ENCODE measurements around the gene CBLN3. TPM values are rescaled to one million over a fixed set of nuclear protein-coding genes. Genes with fewer than 3 reads are reported as not detected.

The CBLN3 gene
- polyA plus RNA-seq, 1 donor from 2014 or later: not detected

DNA sequence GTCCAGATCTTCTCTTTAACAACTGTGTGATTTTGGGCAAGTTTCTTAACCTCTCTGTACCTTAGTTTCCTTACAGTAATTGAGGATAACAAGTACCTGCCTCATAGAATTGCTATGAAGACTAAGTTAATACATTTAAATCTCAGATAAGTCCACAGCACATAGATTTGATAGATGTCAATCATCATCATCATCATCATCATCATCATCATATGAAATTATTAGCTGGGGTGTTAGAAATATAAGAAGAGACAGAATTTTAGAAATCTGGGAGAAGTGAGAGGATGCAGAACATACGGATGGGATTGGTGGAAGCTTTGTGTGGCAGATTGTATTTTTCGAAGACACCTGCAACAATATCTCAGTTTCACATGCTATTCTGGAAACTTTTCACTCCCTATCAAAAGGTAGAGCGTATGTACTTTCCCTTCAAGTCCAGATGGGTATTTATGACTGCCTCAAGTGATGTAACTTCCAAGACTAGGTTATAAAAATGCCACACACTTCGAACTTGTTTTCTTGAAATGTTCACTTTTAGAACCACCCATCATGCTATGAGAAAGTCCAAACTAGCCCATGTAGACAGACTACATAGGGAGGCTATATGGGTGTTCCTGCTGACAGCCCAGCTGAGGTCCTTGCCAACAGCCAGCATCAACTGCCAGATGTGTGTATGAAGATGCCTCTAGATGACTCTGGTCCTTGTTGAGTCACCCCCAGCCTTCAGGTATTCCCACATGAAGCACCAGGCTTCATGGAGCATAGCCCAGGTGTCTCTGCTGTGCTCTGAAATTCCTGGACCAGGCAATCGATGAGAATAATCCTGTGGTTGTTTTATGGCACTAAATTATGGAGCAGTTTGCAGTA lies 33.8 kb upstream of the CBLN3 start:
- H2AFZ ChIP-seq (ENCODE audit: low read depth, low read length): no peak overlapping the region
- H4K20me1 ChIP-seq (ENCODE audit: insufficient read depth): no peaks in the 10 kb centered on the region
- H3K27me3 ChIP-seq (ENCODE audit: insufficient read depth, low read depth, low read length): no peaks in the 10 kb centered on the region
- H3K4me3 ChIP-seq (ENCODE audit: low read length): no peak overlapping the region
- no peaks in the 10 kb centered on the region for H3K36me3 ChIP-seq (ENCODE audit: insufficient read depth, low read length)
- no peaks in the 10 kb centered on the region for H3K9me3 ChIP-seq (ENCODE audit: low read length)
- no peak overlapping the region for H3K9ac ChIP-seq (ENCODE audit: low read length)
- no peaks in the 10 kb centered on the region for H3K79me2 ChIP-seq (replicated peaks; ENCODE audit: insufficient read depth, low read length)
- H3F3A ChIP-seq (ENCODE audit: insufficient read depth, low read length, poor library complexity, severe bottlenecking): no peaks in the 10 kb centered on the region
- no peak overlapping the region for H3K27ac ChIP-seq (ENCODE audit: low read length)
- no peaks in the 10 kb centered on the region for H3K9me2 ChIP-seq (ENCODE audit: insufficient read depth, low read length)
- TF ChIP-seq, protein P1, sequence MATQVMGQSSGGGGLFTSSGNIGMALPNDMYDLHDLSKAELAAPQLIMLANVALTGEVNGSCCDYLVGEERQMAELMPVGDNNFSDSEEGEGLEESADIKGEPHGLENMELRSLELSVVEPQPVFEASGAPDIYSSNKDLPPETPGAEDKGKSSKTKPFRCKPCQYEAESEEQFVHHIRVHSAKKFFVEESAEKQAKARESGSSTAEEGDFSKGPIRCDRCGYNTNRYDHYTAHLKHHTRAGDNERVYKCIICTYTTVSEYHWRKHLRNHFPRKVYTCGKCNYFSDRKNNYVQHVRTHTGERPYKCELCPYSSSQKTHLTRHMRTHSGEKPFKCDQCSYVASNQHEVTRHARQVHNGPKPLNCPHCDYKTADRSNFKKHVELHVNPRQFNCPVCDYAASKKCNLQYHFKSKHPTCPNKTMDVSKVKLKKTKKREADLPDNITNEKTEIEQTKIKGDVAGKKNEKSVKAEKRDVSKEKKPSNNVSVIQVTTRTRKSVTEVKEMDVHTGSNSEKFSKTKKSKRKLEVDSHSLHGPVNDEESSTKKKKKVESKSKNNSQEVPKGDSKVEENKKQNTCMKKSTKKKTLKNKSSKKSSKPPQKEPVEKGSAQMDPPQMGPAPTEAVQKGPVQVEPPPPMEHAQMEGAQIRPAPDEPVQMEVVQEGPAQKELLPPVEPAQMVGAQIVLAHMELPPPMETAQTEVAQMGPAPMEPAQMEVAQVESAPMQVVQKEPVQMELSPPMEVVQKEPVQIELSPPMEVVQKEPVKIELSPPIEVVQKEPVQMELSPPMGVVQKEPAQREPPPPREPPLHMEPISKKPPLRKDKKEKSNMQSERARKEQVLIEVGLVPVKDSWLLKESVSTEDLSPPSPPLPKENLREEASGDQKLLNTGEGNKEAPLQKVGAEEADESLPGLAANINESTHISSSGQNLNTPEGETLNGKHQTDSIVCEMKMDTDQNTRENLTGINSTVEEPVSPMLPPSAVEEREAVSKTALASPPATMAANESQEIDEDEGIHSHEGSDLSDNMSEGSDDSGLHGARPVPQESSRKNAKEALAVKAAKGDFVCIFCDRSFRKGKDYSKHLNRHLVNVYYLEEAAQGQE (IDR thresholded peaks at IDR 0.05; ENCODE audit: borderline replicate concordance): no peak
- TF ChIP-seq MXI1 (conservative IDR thresholded peaks at IDR 0.05; ENCODE audit: poor library complexity, severe bottlenecking) (no peak), EZH2 (IDR thresholded peaks at IDR 0.05; ENCODE audit: borderline replicate concordance, insufficient read depth, low read length, poor library complexity, severe bottlenecking) (no peak), POLR2AphosphoS5 (IDR thresholded peaks at IDR 0.05) (no peak), SMC3 (conservative IDR thresholded peaks at IDR 0.05; ENCODE audit: poor library complexity) (no peak), EP300 (conservative IDR thresholded peaks at IDR 0.05; ENCODE audit: poor library complexity, severe bottlenecking) (no peak), RAD21 (conservative IDR thresholded peaks at IDR 0.05) (no peak), TAF1 (IDR thresholded peaks at IDR 0.05; ENCODE audit: low read depth) (no peak)
- TF ChIP-seq, protein P2, sequence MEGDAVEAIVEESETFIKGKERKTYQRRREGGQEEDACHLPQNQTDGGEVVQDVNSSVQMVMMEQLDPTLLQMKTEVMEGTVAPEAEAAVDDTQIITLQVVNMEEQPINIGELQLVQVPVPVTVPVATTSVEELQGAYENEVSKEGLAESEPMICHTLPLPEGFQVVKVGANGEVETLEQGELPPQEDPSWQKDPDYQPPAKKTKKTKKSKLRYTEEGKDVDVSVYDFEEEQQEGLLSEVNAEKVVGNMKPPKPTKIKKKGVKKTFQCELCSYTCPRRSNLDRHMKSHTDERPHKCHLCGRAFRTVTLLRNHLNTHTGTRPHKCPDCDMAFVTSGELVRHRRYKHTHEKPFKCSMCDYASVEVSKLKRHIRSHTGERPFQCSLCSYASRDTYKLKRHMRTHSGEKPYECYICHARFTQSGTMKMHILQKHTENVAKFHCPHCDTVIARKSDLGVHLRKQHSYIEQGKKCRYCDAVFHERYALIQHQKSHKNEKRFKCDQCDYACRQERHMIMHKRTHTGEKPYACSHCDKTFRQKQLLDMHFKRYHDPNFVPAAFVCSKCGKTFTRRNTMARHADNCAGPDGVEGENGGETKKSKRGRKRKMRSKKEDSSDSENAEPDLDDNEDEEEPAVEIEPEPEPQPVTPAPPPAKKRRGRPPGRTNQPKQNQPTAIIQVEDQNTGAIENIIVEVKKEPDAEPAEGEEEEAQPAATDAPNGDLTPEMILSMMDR (IDR thresholded peaks at IDR 0.05; ENCODE audit: poor library complexity, severe bottlenecking): no peak
- H3K4me2 ChIP-seq (ENCODE audit: low read length): no peak overlapping the region

DNA sequence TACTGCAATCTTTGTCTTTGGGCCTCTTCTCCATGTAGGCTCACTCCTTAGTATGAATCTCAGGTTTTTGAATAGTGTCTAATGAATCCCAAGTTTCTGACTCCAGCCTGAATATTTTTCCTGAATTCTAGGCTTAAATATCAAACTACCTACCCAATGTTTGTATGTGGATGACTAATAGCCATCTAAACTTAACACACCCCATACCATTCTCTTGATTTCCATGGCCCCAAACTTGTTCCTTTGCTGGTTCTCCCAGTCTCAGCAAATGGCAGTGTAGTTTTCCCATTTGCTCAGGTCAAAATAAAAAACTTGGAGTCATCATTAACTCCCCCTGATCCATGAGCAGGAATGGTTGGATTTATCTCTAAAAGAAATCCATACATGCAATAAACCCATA lies 31.9 kb upstream of the CBLN3 start:
- Histone ChIP-seq H3K27me3 (ENCODE audit: insufficient read depth, low read depth, low read length) (no peaks in the 10 kb centered on the region), H4K20me1 (ENCODE audit: insufficient read depth) (no peaks in the 10 kb centered on the region), H3K79me2 (replicated peaks; ENCODE audit: insufficient read depth, low read length) (no peaks in the 10 kb centered on the region), H3K27ac (ENCODE audit: low read length) (no peak overlapping the region), H3K9ac (ENCODE audit: low read length) (no peak overlapping the region), H3K9me3 (ENCODE audit: low read length) (no peaks in the 10 kb centered on the region), H3F3A (ENCODE audit: insufficient read depth, low read length, poor library complexity, severe bottlenecking) (no peaks in the 10 kb centered on the region), H3K4me3 (ENCODE audit: low read length) (no peak overlapping the region), H2AFZ (ENCODE audit: low read depth, low read length) (no peak overlapping the region), H3K9me2 (ENCODE audit: insufficient read depth, low read length) (no peaks in the 10 kb centered on the region), H3K4me2 (ENCODE audit: low read length) (no peak overlapping the region), H3K36me3 (ENCODE audit: insufficient read depth, low read length) (no peaks in the 10 kb centered on the region)
- TF ChIP-seq POLR2AphosphoS5 (IDR thresholded peaks at IDR 0.05) (no peak), SMC3 (conservative IDR thresholded peaks at IDR 0.05; ENCODE audit: poor library complexity) (no peak), EP300 (conservative IDR thresholded peaks at IDR 0.05; ENCODE audit: poor library complexity, severe bottlenecking) (no peak), EZH2 (IDR thresholded peaks at IDR 0.05; ENCODE audit: borderline replicate concordance, insufficient read depth, low read length, poor library complexity, severe bottlenecking) (no peak), MXI1 (conservative IDR thresholded peaks at IDR 0.05; ENCODE audit: poor library complexity, severe bottlenecking) (no peak), RAD21 (conservative IDR thresholded peaks at IDR 0.05) (no peak), TAF1 (IDR thresholded peaks at IDR 0.05; ENCODE audit: low read depth) (no peak)
- TF ChIP-seq, protein P2 (IDR thresholded peaks at IDR 0.05; ENCODE audit: poor library complexity, severe bottlenecking): no peak
- TF ChIP-seq, protein P1 (IDR thresholded peaks at IDR 0.05; ENCODE audit: borderline replicate concordance): no peak
